Right lung (tissue), 5 donors: Measurements from ENCODE around the gene RELA. TPM values are rescaled to one million over a fixed set of nuclear protein-coding genes. Genes with fewer than 3 reads are reported as not detected.
A peak's percentile ranks its signal among the peaks of the same experiment; 100 is the strongest.
"Not testable (repeated sequence)": the region's sequence is repeated elsewhere in the genome, so short reads cannot be mapped to it uniquely, and the experiment has no call there.

Source experiments
- DNase-seq, 2 donors: peaks; one replicate each; pipeline ENCODE4 v3.0.0-alpha.2; 2013
- polyA plus RNA-seq, 5 donors: library from polyadenylated mRNA; unstranded; fragments of 120-200 nt; gene quantifications; one replicate each; pipeline versions ENCODE4 v1.2.1 to v1.2.3, GENCODE V29; 2013; ENCODE audit warnings: inconsistent platforms in 1 of 5, low replicate concordance in 1 of 5; ENCODE audit not compliant: insufficient read length in 5 of 5, insufficient read depth in 1 of 5

Gene RELA
- polyA plus RNA-seq, 5 donors = 43.0 to 68.0 (median 53.2) TPM

GRCh38 chr11:65680192-65680743 lies 17.6 kb upstream of the RELA start:
- DNase-seq = no peak

DNA sequence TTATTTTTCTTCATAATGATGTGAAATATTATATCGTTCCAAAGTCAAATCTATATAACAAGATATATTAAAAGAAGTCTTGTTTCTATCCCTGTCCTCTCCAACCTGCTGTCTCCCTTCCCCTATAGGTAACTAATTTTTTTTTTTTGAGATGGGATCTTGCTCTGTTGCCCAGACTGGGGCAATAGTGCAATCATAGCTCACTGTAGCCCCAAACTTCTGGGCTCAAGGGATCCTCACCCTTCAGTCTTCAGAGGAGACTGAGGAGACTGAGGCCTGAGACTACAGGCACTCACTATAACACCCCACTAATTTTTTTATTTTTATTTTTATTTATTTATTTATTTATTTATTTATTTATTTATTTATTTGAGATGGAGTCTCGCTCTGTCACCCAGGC lies 10.3 kb upstream of the RELA start:
- no peak for DNase-seq

- no peak for DNase-seq
Measured at GRCh38 chr11:65672180-65672860, 9.6 kb upstream of the RELA start.

DNA sequence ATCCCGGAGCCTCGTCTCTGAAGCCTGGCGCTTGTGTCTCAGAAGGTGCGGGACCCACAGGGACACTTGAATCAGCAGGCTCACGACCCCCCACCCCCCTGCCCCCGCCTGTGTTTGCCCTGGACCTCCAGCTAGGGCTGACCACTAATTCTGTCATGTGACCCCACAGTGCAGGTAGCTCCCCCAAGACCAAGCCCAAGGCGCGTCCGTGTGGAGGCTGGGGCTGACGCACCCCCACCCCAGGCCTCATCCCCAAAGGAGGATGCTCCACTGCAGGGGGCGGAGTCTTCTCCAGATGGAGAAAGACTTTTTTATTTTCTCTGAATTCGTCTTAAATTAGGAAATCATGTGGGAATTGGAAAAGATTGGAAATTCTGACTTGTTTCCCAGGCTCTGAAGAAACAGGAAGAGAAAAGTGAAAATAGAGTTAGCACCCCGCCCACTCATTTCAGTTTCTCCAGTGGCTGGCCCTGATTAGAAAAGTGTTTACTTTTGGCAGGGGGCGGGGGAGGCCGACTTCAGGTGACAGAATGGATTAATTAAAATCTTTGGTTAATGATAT lies 1.0 kb upstream of the RELA start:
- DNase-seq = peak; percentile 57 to 64

GRCh38 chr11:65662247-65662798 lies 393 bp downstream of the RELA start:
- DNase-seq = no peak

DNA sequence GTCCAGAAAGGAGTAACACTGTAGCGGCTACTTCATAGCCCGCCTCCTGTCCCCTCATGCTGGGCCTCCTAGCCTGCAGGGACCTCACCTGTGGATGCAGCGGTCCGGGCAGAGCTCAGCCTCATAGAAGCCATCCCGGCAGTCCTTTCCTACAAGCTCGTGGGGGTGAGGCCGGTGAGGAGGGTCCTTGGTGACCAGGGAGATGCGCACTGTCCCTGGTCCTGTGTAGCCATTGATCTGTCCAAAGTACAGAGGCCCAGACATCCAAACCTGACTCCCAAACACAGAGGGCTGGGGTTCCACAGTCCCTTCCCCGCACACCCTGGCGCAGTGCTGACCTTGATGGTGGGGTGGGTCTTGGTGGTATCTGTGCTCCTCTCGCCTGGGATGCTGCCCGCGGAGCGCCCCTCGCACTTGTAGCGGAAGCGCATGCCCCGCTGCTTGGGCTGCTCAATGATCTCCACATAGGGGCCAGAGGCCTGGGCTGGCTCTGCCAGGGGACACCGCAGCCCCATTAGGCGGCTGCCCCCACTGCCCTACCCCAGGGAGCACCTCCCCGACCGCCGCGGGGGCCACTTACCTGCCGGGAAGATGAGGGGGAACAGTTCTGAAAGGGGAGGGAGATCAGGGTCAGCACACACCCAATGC lies 993 bp downstream of the RELA start:
- DNase-seq = no peak

- DNase-seq = not testable (repeated sequence)
Measured at GRCh38 chr11:65660908-65661307, 1.8 kb downstream of the RELA start.

DNA sequence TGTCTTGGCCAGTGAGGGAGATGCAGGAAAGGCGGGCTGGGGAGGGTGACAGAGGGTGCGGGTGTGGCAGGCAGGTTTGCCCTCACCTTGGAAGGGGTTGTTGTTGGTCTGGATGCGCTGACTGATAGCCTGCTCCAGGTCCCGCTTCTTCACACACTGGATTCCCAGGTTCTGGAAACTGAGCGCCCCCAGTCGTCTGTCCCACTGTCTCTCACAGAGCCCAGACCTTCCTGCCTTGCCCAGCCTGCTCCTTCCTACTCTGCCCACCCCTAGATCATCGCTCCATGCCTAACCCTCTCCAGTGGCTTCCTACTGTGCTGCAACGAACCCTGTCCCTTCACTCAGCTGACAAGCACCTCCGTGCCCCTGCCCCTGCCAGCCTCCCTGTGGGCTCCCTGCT lies 2.7 kb downstream of the RELA start:
- no peak for DNase-seq

DNA sequence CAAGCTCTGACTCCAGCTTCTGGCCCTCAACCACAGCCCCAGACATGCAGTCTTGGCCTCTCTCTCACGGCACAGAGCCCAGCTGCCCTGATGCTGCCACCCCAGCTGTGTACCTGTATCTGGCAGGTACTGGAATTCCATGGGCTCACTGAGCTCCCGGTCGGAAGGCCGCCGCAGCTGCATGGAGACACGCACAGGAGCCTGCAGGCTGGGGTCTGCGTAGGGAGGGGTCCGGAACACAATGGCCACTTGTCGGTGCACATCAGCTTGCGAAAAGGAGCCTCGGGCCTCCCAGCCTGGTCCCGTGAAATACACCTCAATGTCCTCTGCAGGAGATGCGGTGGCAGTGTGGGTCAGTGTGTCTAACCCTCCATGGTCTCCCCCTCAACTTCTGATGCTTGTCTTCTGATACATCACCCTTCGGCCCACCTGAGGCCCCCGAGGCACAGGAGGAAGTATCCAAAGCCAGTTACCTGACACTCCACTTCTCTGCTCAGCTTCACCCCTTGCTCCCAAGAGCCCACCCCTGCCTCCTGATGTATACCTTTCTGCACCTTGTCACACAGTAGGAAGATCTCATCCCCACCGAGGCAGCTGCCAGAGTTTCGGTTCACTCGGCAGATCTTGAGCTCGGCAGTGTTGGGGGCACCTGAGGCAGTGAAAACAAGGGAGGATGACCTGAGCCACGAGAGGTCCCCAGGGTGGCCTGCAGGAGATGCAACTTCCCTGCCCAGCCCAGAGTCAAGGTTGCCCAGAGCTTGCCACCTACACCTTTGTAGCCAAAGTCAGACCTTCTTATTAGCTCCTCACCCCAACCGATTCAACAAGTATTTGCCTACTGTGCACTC lies 4.3 kb downstream of the RELA start:
- no peak for DNase-seq

- no peak for DNase-seq
Measured at GRCh38 chr11:65657426-65657825, 5.3 kb downstream of the RELA start.

DNA sequence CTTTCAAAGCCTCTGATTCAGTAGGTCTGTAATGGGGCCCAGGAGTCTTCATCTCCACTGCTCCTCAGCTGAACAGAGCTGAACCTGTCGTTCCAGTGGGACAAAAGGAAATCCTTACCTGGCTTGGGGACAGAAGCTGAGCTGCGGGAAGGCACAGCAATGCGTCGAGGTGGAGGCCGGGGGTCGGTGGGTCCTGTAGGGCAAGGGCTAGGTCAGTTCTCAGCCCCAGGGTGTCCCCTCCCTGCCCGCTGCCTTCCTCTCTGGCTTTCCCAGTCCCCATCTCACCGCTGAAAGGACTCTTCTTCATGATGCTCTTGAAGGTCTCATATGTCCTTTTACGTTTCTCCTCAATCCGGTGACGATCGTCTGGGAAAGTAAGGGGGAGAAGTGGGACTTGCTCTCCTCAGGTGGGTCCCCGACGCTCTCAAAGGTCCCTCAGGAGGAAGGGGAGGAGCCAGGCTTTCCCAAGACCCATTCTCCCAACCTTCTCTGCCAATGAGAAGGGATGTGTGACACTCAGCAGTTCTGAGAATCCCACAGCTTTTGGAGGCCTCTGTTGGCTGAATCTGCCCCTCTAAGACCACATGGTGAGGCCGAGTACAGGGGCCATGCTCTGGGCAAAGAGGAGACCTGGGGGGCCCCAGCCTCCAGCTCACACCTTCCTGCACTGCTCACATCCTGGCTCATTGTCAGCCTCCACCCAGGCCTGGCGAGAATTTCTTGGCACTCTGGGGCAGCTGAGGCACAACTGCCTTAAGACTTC lies 7.0 kb downstream of the RELA start:
- DNase-seq = no peak

- no peak for DNase-seq
Measured at GRCh38 chr11:65654375-65655349, 8.1 kb downstream of the RELA start.

DNA sequence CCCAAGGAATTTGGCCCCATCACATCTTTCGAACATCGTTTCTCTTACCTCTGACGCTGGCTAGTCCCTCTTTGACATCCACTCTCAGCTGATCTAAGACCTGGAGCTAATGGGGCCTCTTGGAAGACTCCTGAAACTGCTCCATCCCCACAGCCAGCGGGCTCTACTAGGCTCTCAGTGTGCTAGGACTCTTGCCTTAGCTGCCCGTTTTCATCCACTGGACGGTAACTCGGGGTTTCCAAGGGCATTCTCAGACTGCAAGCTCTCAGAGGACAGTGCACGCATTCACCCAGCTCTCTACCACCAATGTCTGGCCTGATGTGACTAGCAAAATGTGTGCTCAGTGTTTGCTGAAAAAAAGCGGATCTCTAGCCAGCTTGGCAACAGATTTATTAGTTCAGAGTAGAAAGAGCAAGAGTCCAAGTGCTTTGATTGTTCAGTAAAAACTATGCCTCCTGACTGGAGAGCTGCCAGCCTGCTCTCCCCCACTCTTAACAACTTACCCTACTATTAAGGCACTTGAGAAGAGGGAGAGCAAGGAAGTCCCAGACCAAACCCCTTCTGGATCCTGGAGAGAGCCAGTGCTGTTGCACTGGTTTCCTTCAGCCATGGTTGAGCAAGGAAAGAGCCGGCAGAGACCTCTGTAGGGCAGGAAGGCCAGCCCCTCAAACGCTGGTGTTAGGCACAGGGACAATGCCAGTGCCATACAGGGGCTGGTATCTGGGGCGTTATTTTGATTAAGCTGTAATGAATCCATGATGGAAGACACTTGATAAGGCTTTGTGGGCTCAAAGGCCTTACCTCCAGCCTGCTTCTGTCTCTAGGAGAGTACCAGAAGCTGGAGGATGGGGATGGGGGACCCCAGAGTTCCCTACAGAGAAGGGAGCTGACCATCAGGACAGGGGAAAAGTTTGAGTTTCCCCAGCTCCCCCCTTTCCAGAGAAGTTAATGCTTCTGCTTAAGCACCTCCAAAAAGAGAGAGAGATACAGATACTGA lies 9.2 kb downstream of the RELA start:
- peak; percentile 63 to 64 for DNase-seq

DNA sequence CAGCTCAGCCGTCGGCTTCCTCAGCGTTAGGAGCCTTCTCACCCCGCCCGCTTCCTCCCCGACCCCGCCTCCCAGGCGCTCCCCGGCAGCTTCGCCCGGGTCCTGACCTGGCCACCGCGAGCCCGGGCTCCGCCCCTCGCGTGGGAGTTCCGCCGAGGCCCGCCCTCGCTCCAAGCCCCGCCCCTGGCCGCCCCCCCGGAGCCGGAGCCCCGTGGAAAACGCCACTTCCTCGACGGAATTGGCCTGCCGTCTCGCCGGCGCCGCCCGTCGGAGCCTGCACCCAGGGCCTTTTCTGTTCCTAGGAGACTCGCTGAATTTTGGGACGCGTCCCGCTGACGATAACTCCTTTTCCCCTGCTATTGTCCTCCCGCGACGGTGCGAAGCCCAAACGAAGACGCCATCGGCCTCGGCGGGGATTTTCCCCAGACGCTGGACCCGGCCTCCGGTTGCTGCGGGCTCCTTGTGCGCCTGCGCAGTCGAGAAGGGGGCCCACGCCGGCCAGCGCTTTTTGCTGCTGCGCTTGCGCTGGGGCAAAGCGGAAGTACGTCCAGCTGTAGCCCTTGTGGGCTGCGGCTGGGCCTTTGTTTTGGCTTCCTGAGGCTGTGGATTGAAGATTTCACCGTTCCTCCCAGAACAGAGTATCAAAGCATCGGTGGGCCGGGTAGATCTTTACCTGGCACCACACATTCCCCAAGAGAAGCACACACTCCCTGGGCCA lies 10.0 kb downstream of the RELA start:
- DNase-seq = peak; percentile 95 to 96

GRCh38 chr11:65651589-65652510 lies 10.9 kb downstream of the RELA start:
- DNase-seq = no peak

GRCh38 chr11:65651339-65651588 lies 11.5 kb downstream of the RELA start:
- no peak for DNase-seq
